GM12878 (cell line): ENCODE measurements around the gene PPP1R13B. TPM values are rescaled to one million over a fixed set of nuclear protein-coding genes. Genes with fewer than 3 reads are reported as not detected.

Experiments used
- ATAC-seq: fragments of 200-7000 bp; cut with Tn5 transposase; 3 replicates; pipeline ENCODE4 v1.9.1; 2020; ENCODE audit warnings: mild to moderate bottlenecking, moderate library complexity
- BruUV-seq: library from RNA; stranded (reverse); fragments of 400-500 nt; replicated peaks from 2 replicates; lab custom pipeline; 2021; lab: Mats Ljungman, UMichigan
- CTCF ChIA-PET: fragments of 300-600 bp; sonication (Branson Sonifier 250); formaldehyde crosslinking; extraction: SDS; loops from one replicate; lab custom pipeline; 2021; ENCODE audit warnings: inconsistent platforms; lab: Yijun Ruan, JAX
- POLR2A ChIA-PET: fragments of 350-600 bp; formaldehyde crosslinking; extraction: SDS; loops from one replicate; lab custom pipeline; 2021; ENCODE audit warnings: inconsistent platforms; lab: Charles Lee
- RAD21 ChIA-PET: fragments of 300-600 bp; sonication (Branson Sonifier 250); formaldehyde crosslinking; loops from one replicate; lab custom pipeline; 2023; ENCODE audit warnings: antibody characterized with exemption; ENCODE audit not compliant: unreplicated experiment; lab: Charles Lee
- SMC1A ChIA-PET: fragments of 300-600 bp; sonication (Branson Sonifier 250); formaldehyde crosslinking; loops from one replicate; lab custom pipeline; 2023; ENCODE audit not compliant: unreplicated experiment, uncharacterized antibody; lab: Charles Lee
- DNase-seq: peaks from one replicate; pipeline ENCODE4 v3.0.0-alpha.2; 2011; ENCODE audit warnings: low read depth, low spot score
- FAIRE-seq: peaks from 3 replicates; lab custom pipeline; 2011; peaks lifted over from hg19 to GRCh38; lab: Jason Lieb, UNC
- H2AFZ ChIP-seq: 2 replicates; pipeline ENCODE4 v1.6.0; 2011; ENCODE audit warnings: low read depth, low read length, control low read depth; ENCODE audit not compliant: control insufficient read depth
- H3K27ac ChIP-seq: 2 replicates; pipeline ENCODE4 v1.5.1; 2011; ENCODE audit warnings: control low read depth; ENCODE audit not compliant: control insufficient read depth, insufficient read depth
- H3K27me3 ChIP-seq, 2 experiments: replicated peaks in 1 of 2; 2 replicates each; pipeline versions ENCODE4 v1.6.0 to v1.6.1; 2011; ENCODE audit warnings: low read length in 1 of 2; ENCODE audit not compliant: control insufficient read depth in 2 of 2, insufficient read depth in 2 of 2
- H3K36me3 ChIP-seq, 2 experiments: 2 replicates each; pipeline ENCODE4 v1.5.1; 2011; ENCODE audit warnings: low read length in 1 of 2; ENCODE audit not compliant: control insufficient read depth in 2 of 2, insufficient read depth in 2 of 2
- H3K4me1 ChIP-seq: 2 replicates; pipeline ENCODE4 v1.6.1; 2011; ENCODE audit warnings: mild to moderate bottlenecking, low read length, moderate library complexity, mixed read lengths; ENCODE audit not compliant: control insufficient read depth, insufficient read depth
- H3K4me2 ChIP-seq: 2 replicates; pipeline ENCODE4 v1.6.0; 2011; ENCODE audit warnings: control low read depth; ENCODE audit not compliant: control insufficient read depth, insufficient read depth
- H3K4me3 ChIP-seq: fragments of 200-600 bp; sonication (generic); 2 replicates; pipeline ENCODE4 v1.5.1; 2016
- H3K79me2 ChIP-seq: 2 replicates; pipeline ENCODE4 v1.6.0; 2011; ENCODE audit warnings: low read length; ENCODE audit not compliant: control insufficient read depth, insufficient read depth
- H3K9ac ChIP-seq: 2 replicates; pipeline ENCODE4 v1.8.0; 2011; ENCODE audit warnings: low read length, control low read depth, mixed read lengths; ENCODE audit not compliant: control insufficient read depth, insufficient read depth
- H3K9me3 ChIP-seq: replicated peaks from 3 replicates; pipeline ENCODE4 v1.5.1; 2011; ENCODE audit warnings: mild to moderate bottlenecking, low read length; ENCODE audit not compliant: control insufficient read depth, insufficient read depth
- H4K20me1 ChIP-seq: 2 replicates; pipeline ENCODE4 v1.6.0; 2011; ENCODE audit not compliant: control insufficient read depth, insufficient read depth
- FOXK2 ChIP-seq: fragments of 450-650 bp; IDR thresholded peaks from 2 replicates; pipeline ENCODE4 v1.6.1; 2017; ENCODE audit warnings: mild to moderate bottlenecking, moderate library complexity
- HDAC2 ChIP-seq: fragments of 200-600 bp; sonication (generic); IDR thresholded peaks from 2 replicates; pipeline ENCODE4 v1.6.1; 2017
- IRF5 ChIP-seq: fragments of 450-650 bp; IDR thresholded peaks from 2 replicates; pipeline ENCODE4 v1.6.1; 2017; ENCODE audit warnings: borderline replicate concordance
- JUND ChIP-seq: IDR thresholded peaks from 2 replicates; pipeline ENCODE4 v1.6.1; 2012; ENCODE audit warnings: low read depth, mild to moderate bottlenecking, low read length, improper control_type of control experiment, moderate library complexity
- KDM1A ChIP-seq: fragments of 200-600 bp; sonication (generic); IDR thresholded peaks from 2 replicates; pipeline ENCODE4 v1.6.1; 2016; ENCODE audit warnings: borderline replicate concordance
- MYC ChIP-seq: IDR thresholded peaks from 2 replicates; pipeline ENCODE4 v1.6.1; 2011; ENCODE audit warnings: mild to moderate bottlenecking, low read length, moderate library complexity, inconsistent platforms; ENCODE audit not compliant: insufficient read depth, insufficient replicate concordance, insufficient read length, severe bottlenecking
- NKRF ChIP-seq: fragments of 450-650 bp; conservative IDR thresholded peaks from 2 replicates; pipeline ENCODE4 v1.6.1; 2017; ENCODE audit warnings: mild to moderate bottlenecking, moderate library complexity
- NR2F1 ChIP-seq: fragments of 450-650 bp; conservative IDR thresholded peaks from 2 replicates; pipeline ENCODE4 v1.6.1; 2017; ENCODE audit warnings: mild to moderate bottlenecking
- RBBP5 ChIP-seq: fragments of 200-600 bp; sonication (generic); conservative IDR thresholded peaks from 2 replicates; pipeline ENCODE4 v1.6.1; 2016
- SIX5 ChIP-seq: IDR thresholded peaks from 2 replicates; pipeline ENCODE4 v1.6.1; 2011; ENCODE audit warnings: mild to moderate bottlenecking, low read depth, low read length, moderate library complexity; ENCODE audit not compliant: severe bottlenecking
- SKIL ChIP-seq: fragments of 450-650 bp; IDR thresholded peaks from 2 replicates; pipeline ENCODE4 v1.6.1; 2017; ENCODE audit warnings: mild to moderate bottlenecking, low read depth, inconsistent platforms; ENCODE audit not compliant: poor library complexity, severe bottlenecking
- SMAD5 ChIP-seq: IDR thresholded peaks from 2 replicates; pipeline ENCODE4 v1.6.1; 2016; ENCODE audit warnings: antibody characterized with exemption, low read depth
- TARDBP ChIP-seq: IDR thresholded peaks from 2 replicates; pipeline ENCODE4 v1.6.1; 2016; ENCODE audit warnings: borderline replicate concordance
- TCF3 ChIP-seq: IDR thresholded peaks from 2 replicates; pipeline ENCODE4 v1.6.1; 2012; ENCODE audit warnings: low read depth, mild to moderate bottlenecking, low read length, borderline replicate concordance; ENCODE audit not compliant: insufficient read depth
- ZNF687 ChIP-seq: fragments of 450-650 bp; IDR thresholded peaks from 2 replicates; pipeline ENCODE4 v1.6.1; 2017; ENCODE audit warnings: mild to moderate bottlenecking, moderate library complexity
- WGBS: methylation state at CpG from one replicate; pipeline ENCODE4 v1.1.6; 2016; ENCODE audit warnings: low lambda C conversion rate; ENCODE audit not compliant: insufficient replicate concordance, insufficient coverage; ENCODE audit errors: missing lambda C conversion rate; 5-methylcytosine and 5-hydroxymethylcytosine counted together
- in situ Hi-C: fragments of 300-500 bp; cut with MboI; formaldehyde crosslinking; loops from 9 replicates; pipeline ENCODE4 v1.14.3; 2018; ENCODE audit warnings: mixed read lengths
- intact Hi-C: fragments of 100-400 bp; cut with micrococcal nuclease; formaldehyde crosslinking; loops from one replicate; pipeline ENCODE4 v1.14.2; 2022; ENCODE audit not compliant: unreplicated experiment
- polyA plus RNA-seq, 11 experiments: library from polyadenylated mRNA; depleted of rRNA in 4 of 11; unstranded in 6 of 11; stranded (reverse) in 5 of 11; fragments of >200 nt; fragmentation: Nextera tagmentation in 4 of 11; fragmentation: Illumina TruSeq in 1 of 11; extraction: Ambion mirVana in 4 of 11; extraction: Trizol in 1 of 11; gene quantifications; 1 replicate in 1 of 11; 2 replicates in 10 of 11; pipeline versions ENCODE4 v1.2.1 to v1.2.3, GENCODE V29; 2011 to 2016; ENCODE audit warnings: inconsistent platforms in 2 of 11, missing spikeins in 2 of 11, low read depth in 1 of 11
- total RNA-seq, 4 experiments: library from RNA; depleted of rRNA in 3 of 4; stranded (reverse); fragments of >200 nt in 3 of 4; fragmentation: Illumina TruSeq in 1 of 4; extraction: Trizol in 1 of 4; gene quantifications; 2 replicates each; pipeline versions ENCODE4 v1.2.1 to v1.2.3, GENCODE V29; 2013 to 2021

PPP1R13B gene
- total and polyA plus RNA-seq, 10 of the 15 experiments (the other 5 are each of a cell fraction or from before 2014, with no cell fraction given): 0.16 to 8.1 (median 3.2) TPM

- Histone ChIP-seq H3K79me2 (no peaks in the 10 kb centered on the region; the same call in 1 of the 2 replicates), H2AFZ (no peak overlapping the region), H3K4me2 (peak overlapping the region; percentile 97), H3K4me1 (no peaks in the 10 kb centered on the region), H4K20me1 (no peaks in the 10 kb centered on the region), H3K27ac (no peak overlapping the region), H3K9me3 (no peaks in the 10 kb centered on the region), H3K36me3 (no peaks in the 10 kb centered on the region), H3K9ac (no peak overlapping the region; the same call in 1 of the 2 replicates), H3K4me3 (peak overlapping the region; percentile 92), H3K27me3 (no peaks in the 10 kb centered on the region)
- ATAC-seq: no peak
- 84% methylated on average over 8 of the region's 8 CpGs for WGBS
- DNase-seq: no peak
- in situ Hi-C loops: no loop called here
- peak; percentile 76 for FAIRE-seq
- ChIA-PET SMC1A (interaction anchor here (0.9 to 1.3 kb wide), 2 partner anchors 29 to 38 kb away, joined by 4 read pairs; no protein-coding TSS in a partner anchor), CTCF (no interaction called here), RAD21 (no interaction called here), POLR2A (no interaction called here)
- BruUV-seq: no TSS peak
- intact Hi-C loops: no loop called here
- TF ChIP-seq MYC: no peak
- TF ChIP-seq HDAC2: no peak
- TF ChIP-seq NR2F1: no peak
- TF ChIP-seq FOXK2: no peak
- no peak for TF ChIP-seq RBBP5
- TF ChIP-seq SKIL: no peak
- TF ChIP-seq NKRF: no peak
- no peak for TF ChIP-seq TCF3
- TF ChIP-seq JUND: no peak
- no peak for TF ChIP-seq SIX5
- no peak for TF ChIP-seq ZNF687
- no peak for TF ChIP-seq TARDBP
- TF ChIP-seq KDM1A: no peak
- no peak for TF ChIP-seq SMAD5
- TF ChIP-seq IRF5: no peak
These were observed 1.3 kb downstream of the PPP1R13B start for GRCh38 chr14:103846097-103846496.
